GM23338 (cell line): ENCODE measurements around the gene AMBP.

Experiments
- CREB1 ChIP-seq: fragments of 250-450 bp; sonication (Bioruptor Pico); IDR thresholded peaks from 2 replicates; pipeline ENCODE4 v1.5.0; 2020; ENCODE audit warnings: low read depth, mild to moderate bottlenecking, moderate library complexity
- CTCF ChIP-seq, 2 experiments: fragments of 200-600 bp in 1 of 2; sonication (generic) in 1 of 2; conservative IDR thresholded peaks; 2 replicates each; pipeline versions ENCODE4 v1.5.1 to v1.6.1; 2016 to 2017; ENCODE audit warnings: antibody characterized with exemption in 2 of 2, low read depth in 2 of 2, mild to moderate bottlenecking in 2 of 2, moderate library complexity in 1 of 2
- ETS1 ChIP-seq: IDR thresholded peaks from 2 replicates; pipeline ENCODE4 v1.6.1; 2016; ENCODE audit warnings: antibody characterized with exemption
- EZH2 ChIP-seq: fragments of 200-600 bp; sonication (generic); IDR thresholded peaks from one replicate; pipeline ENCODE4 v1.8.0; 2017; ENCODE audit warnings: antibody characterized with exemption, mild to moderate bottlenecking, low read depth; ENCODE audit not compliant: unreplicated experiment
- EZH2phosphoT487 ChIP-seq: fragments of 200-600 bp; sonication (generic); IDR thresholded peaks from one replicate; pipeline ENCODE4 v1.8.1; 2018; ENCODE audit warnings: antibody characterized with exemption; ENCODE audit not compliant: unreplicated experiment
- JUNB ChIP-seq: IDR thresholded peaks from one replicate; pipeline ENCODE4 v1.6.1; 2016; ENCODE audit warnings: antibody characterized with exemption; ENCODE audit not compliant: unreplicated experiment
- NANOG ChIP-seq: IDR thresholded peaks from 2 replicates; pipeline ENCODE4 v1.6.1; 2016; ENCODE audit warnings: antibody characterized with exemption, borderline replicate concordance
- POLR2AphosphoS5 ChIP-seq: IDR thresholded peaks from 2 replicates; pipeline ENCODE4 v1.6.1; 2016; ENCODE audit warnings: antibody characterized with exemption, low read depth
- REST ChIP-seq: IDR thresholded peaks from one replicate; pipeline ENCODE4 v1.6.1; 2018; ENCODE audit warnings: antibody characterized with exemption; ENCODE audit not compliant: unreplicated experiment
- STAT1 ChIP-seq: IDR thresholded peaks from one replicate; pipeline ENCODE4 v1.6.1; 2016; ENCODE audit warnings: antibody characterized with exemption; ENCODE audit not compliant: unreplicated experiment
- ZNF114 ChIP-seq: fragments of 250-450 bp; sonication (Bioruptor Pico); IDR thresholded peaks from 2 replicates; pipeline ENCODE4 v1.5.0; 2020; ENCODE audit warnings: mild to moderate bottlenecking, moderate library complexity
- ZNF331 ChIP-seq: fragments of 250-450 bp; sonication (Bioruptor Pico); IDR thresholded peaks from 2 replicates; pipeline ENCODE4 v1.5.0; 2020; ENCODE audit warnings: low read depth, mild to moderate bottlenecking, moderate library complexity

- TF ChIP-seq ZNF331 (CRISPR knock-in tag) (no peak), CREB1 (CRISPR knock-in tag) (no peak), EZH2 (no peak), CTCF (conservative IDR thresholded peaks at IDR 0.05; ENCODE audit: low read depth in 2 of 2) (no peak), STAT1 (no peak), NANOG (no peak), POLR2AphosphoS5 (no peak), JUNB (no peak), ZNF114 (CRISPR knock-in tag) (no peak), REST (no peak), EZH2phosphoT487 (no peak), ETS1 (no peak)
Observed at GRCh38 chr9:114070188-114071103, 7.7 kb downstream of the AMBP start.
